Measurements from ENCODE around the gene ZDHHC18.

ZDHHC18 gene

DNA sequence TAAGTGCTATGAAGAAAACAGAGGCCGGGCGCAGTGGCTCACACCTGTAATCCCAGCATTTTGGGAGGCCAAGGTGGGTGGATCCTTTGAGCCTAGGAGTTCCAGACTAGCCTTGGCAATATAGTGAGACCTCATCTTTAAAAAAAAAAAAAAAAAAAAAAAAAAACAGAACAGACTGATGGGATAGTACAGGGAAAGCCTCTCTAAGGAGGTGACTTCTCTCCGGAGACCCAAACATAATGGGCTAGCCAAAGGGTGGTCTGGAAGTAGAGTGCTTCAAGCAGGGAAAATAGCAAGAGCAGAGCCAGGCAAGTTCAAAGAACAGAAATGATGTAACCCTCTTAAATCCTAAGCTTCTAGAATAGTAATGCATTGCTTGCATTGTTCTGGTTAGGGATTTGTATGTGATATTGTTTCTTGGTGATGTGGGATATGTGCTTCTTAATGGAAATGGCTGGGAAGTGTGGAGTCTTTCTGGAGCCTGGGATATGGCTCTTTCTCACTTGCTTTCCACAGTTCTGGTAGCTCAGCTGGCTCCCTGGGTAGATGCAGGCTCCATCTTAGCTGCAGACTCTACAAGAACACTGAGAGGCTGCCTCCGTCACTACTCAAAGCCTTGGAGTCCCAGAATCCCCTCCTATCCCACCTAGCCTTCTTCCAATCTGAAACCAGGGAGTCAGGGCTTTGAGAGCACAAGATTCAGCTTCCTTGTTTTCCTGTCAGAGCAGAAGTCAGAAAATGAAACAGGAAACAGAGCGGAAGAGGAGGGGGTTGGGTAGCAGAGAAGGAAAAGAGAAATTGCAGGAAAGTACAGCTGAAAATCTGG is 40.7 kb upstream of the ZDHHC18 start:
- Histone ChIP-seq H3K27me3 (ENCODE audit: insufficient read depth, poor library complexity, severe bottlenecking) (no peaks in the 10 kb centered on the region), H3K9me3 (ENCODE audit: severe bottlenecking) (no peaks in the 10 kb centered on the region), H3K36me3 (ENCODE audit: low read depth) (peaks cover 27% of the 10 kb centered on the region), H3K4me1 (ENCODE audit: insufficient read depth, poor library complexity, severe bottlenecking) (peaks cover 20% of the 10 kb centered on the region), H3K27ac (ENCODE audit: poor library complexity, severe bottlenecking) (peak overlapping the region; percentile 91), H3K4me3 (ENCODE audit: severe bottlenecking) (no peak overlapping the region)
- TF ChIP-seq, protein P1, sequence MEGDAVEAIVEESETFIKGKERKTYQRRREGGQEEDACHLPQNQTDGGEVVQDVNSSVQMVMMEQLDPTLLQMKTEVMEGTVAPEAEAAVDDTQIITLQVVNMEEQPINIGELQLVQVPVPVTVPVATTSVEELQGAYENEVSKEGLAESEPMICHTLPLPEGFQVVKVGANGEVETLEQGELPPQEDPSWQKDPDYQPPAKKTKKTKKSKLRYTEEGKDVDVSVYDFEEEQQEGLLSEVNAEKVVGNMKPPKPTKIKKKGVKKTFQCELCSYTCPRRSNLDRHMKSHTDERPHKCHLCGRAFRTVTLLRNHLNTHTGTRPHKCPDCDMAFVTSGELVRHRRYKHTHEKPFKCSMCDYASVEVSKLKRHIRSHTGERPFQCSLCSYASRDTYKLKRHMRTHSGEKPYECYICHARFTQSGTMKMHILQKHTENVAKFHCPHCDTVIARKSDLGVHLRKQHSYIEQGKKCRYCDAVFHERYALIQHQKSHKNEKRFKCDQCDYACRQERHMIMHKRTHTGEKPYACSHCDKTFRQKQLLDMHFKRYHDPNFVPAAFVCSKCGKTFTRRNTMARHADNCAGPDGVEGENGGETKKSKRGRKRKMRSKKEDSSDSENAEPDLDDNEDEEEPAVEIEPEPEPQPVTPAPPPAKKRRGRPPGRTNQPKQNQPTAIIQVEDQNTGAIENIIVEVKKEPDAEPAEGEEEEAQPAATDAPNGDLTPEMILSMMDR (IDR thresholded peaks at IDR 0.05; ENCODE audit: poor library complexity, severe bottlenecking): no peak
- DNase-seq (ENCODE audit: low spot score): no peak
- no peak for ATAC-seq (ENCODE audit: low read depth)

- H3K27ac ChIP-seq (ENCODE audit: poor library complexity, severe bottlenecking): peak overlapping the region; percentile 91
- peaks cover 19% of the 10 kb centered on the region for H3K36me3 ChIP-seq (ENCODE audit: low read depth)
- no peaks in the 10 kb centered on the region for H3K27me3 ChIP-seq (ENCODE audit: insufficient read depth, poor library complexity, severe bottlenecking)
- TF ChIP-seq, protein P1 (IDR thresholded peaks at IDR 0.05; ENCODE audit: poor library complexity, severe bottlenecking): no peak
- ATAC-seq (ENCODE audit: low read depth) (no peak), DNase-seq (ENCODE audit: low spot score) (no peak)
- peaks cover 20% of the 10 kb centered on the region for H3K4me1 ChIP-seq (ENCODE audit: insufficient read depth, poor library complexity, severe bottlenecking)
- peak overlapping the region; percentile 73 for H3K4me3 ChIP-seq (ENCODE audit: severe bottlenecking)
- H3K9me3 ChIP-seq (ENCODE audit: severe bottlenecking): no peaks in the 10 kb centered on the region
These were observed 39.8 kb upstream of the ZDHHC18 start for GRCh38 chr1:26786437-26787380.

DNA sequence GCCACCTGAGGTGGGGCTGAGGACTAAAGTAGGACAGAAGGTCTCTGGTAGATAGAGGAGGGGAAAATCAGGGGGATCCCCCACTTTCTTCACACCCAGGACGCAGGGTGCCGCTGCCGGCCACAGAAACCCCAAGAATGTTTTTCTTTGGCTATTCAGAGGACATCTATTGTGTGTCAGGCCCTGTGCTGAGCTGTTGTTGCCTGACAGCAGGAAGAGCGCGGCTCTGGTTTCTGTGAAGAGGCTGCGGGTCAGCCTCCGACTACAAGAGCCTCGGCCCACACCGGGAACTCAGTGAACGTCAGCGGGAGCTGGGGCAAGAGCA is 39.1 kb upstream of the ZDHHC18 start:
- Histone ChIP-seq H3K27me3 (ENCODE audit: insufficient read depth, poor library complexity, severe bottlenecking) (no peaks in the 10 kb centered on the region), H3K9me3 (ENCODE audit: severe bottlenecking) (no peaks in the 10 kb centered on the region), H3K36me3 (ENCODE audit: low read depth) (peaks cover 12% of the 10 kb centered on the region), H3K4me1 (ENCODE audit: insufficient read depth, poor library complexity, severe bottlenecking) (peaks cover 20% of the 10 kb centered on the region), H3K4me3 (ENCODE audit: severe bottlenecking) (peak overlapping the region; percentile 73), H3K27ac (ENCODE audit: poor library complexity, severe bottlenecking) (peak overlapping the region; percentile 91)
- no peak for DNase-seq (ENCODE audit: low spot score)
- TF ChIP-seq, protein P1 (IDR thresholded peaks at IDR 0.05; ENCODE audit: poor library complexity, severe bottlenecking): no peak
- ATAC-seq (ENCODE audit: low read depth): peak; percentile 31

DNA sequence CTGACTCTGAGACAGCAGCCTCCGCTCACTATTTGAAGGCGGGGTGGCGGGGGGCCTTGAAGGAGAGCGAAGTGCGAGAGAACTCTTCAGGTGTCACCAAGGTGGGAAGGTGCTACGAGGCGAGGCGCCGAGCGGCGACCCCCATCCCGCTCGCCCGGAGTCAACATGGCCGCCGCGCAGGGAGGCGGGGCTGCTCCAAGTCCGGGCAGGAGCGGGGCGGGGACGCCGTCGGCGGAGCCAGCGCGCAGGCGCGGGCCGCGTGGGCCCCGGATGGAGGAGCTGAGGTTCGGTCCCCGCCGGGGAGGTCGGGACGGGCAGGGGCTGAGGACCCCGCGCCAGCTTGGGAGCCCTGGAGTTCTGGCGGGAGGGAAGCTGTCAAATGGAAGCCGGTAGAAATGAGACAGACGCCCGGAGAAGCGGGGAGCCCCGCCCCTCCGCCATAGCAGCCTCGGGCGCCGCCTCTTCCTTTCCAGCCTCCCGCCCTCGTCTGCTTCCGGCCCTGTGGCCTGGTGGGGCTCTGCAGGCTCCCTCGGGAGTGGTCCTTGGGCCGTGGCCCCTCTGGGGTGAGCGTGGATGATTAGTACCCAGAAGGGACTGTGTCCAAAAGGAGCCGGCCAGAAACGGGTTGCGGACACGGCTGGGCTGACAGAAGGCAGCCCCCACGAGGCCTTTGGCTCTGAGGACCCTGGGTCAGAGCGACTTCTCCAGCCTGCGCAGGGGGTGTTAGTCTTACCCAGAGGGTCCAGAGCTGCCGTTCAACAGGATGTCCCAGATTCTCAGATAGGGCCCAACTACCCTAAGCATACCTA is 38.6 kb upstream of the ZDHHC18 start, which contains the start of gene PIGV:
PIGV (plus strand) TSS at position 245 of the 809 bp plus-strand sequence. CDS start 2,866 bp downstream, outside the sequence.
- peaks cover 20% of the 10 kb centered on the region for H3K4me1 ChIP-seq (ENCODE audit: insufficient read depth, poor library complexity, severe bottlenecking)
- ATAC-seq (ENCODE audit: low read depth): peak; percentile 74

More for the DNA sequence above, 38.6 kb upstream of the ZDHHC18 start, which contains the start of gene PIGV:
- Histone ChIP-seq H3K4me3 (ENCODE audit: severe bottlenecking) (peak within 1 kb of the TSS; percentile 73), H3K36me3 (ENCODE audit: low read depth) (peaks cover 7% of the 10 kb centered on the region), H3K27ac (ENCODE audit: poor library complexity, severe bottlenecking) (peak within 1 kb of the TSS; percentile 91), H3K27me3 (ENCODE audit: insufficient read depth, poor library complexity, severe bottlenecking) (no peaks in the 10 kb centered on the region), H3K9me3 (ENCODE audit: severe bottlenecking) (no peaks in the 10 kb centered on the region)
- DNase-seq (ENCODE audit: low spot score): peak; percentile 82
- TF ChIP-seq, protein P1 (IDR thresholded peaks at IDR 0.05; ENCODE audit: poor library complexity, severe bottlenecking): no peak
